H9 (cell line): ENCODE results near the gene DHRS1. TPM values are rescaled to one million over a fixed set of nuclear protein-coding genes. Genes with fewer than 3 reads are reported as not detected.

Experiments
- DNase-seq: peaks from one replicate; pipeline ENCODE4 v3.0.0-alpha.2; 2017
- H2AFZ ChIP-seq: one replicate; pipeline ENCODE4 v1.6.1; 2013; ENCODE audit warnings: mild to moderate bottlenecking, low read length, control low read depth, moderate library complexity
- H2AK5ac ChIP-seq: 2 replicates; pipeline ENCODE4 v1.6.1; 2013; ENCODE audit warnings: low read length, control low read depth, mixed read lengths; ENCODE audit not compliant: insufficient read length
- H2BK120ac ChIP-seq: one replicate; pipeline ENCODE4 v1.6.1; 2013; ENCODE audit warnings: low read depth, mild to moderate bottlenecking, low read length, control low read depth, inconsistent platforms; ENCODE audit not compliant: poor library complexity, severe bottlenecking
- H2BK12ac ChIP-seq: 2 replicates; pipeline ENCODE4 v1.6.1; 2013; ENCODE audit warnings: low read length, control low read depth, mixed read lengths, low read depth; ENCODE audit not compliant: insufficient read length
- H2BK15ac ChIP-seq: 2 replicates; pipeline ENCODE4 v1.6.1; 2013; ENCODE audit warnings: low read depth, low read length, control low read depth
- H2BK20ac ChIP-seq: one replicate; pipeline ENCODE4 v1.6.1; 2013; ENCODE audit warnings: low read depth, mild to moderate bottlenecking, low read length, control low read depth, inconsistent platforms; ENCODE audit not compliant: poor library complexity, severe bottlenecking
- H2BK5ac ChIP-seq: 2 replicates; pipeline ENCODE4 v1.6.1; 2013; ENCODE audit warnings: low read length, control low read depth, mixed read lengths; ENCODE audit not compliant: insufficient read length
- H3K14ac ChIP-seq: 2 replicates; pipeline ENCODE4 v1.6.1; 2013; ENCODE audit warnings: low read length, control low read depth; ENCODE audit not compliant: insufficient read depth
- H3K18ac ChIP-seq: 2 replicates; pipeline ENCODE4 v1.6.1; 2013; ENCODE audit warnings: low read depth, mild to moderate bottlenecking, mixed read lengths, low read length, control low read depth; ENCODE audit not compliant: insufficient read length
- H3K23ac ChIP-seq: 2 replicates; pipeline ENCODE4 v1.6.1; 2013; ENCODE audit warnings: low read length, control low read depth, mixed read lengths, low read depth; ENCODE audit not compliant: insufficient read length
- H3K23me2 ChIP-seq: 2 replicates; pipeline ENCODE4 v1.6.1; 2013; ENCODE audit warnings: low read depth, mild to moderate bottlenecking, mixed read lengths, low read length, control low read depth; ENCODE audit not compliant: insufficient read length, poor library complexity, severe bottlenecking
- H3K27ac ChIP-seq: 2 replicates; pipeline ENCODE4 v1.5.1; 2013; ENCODE audit warnings: low read length, control low read depth, mixed read lengths, low read depth; ENCODE audit not compliant: insufficient read length
- H3K27me3 ChIP-seq: 2 replicates; pipeline ENCODE4 v1.6.1; 2013; ENCODE audit warnings: low read length, control low read depth, inconsistent platforms; ENCODE audit not compliant: insufficient read depth
- H3K4ac ChIP-seq: 2 replicates; pipeline ENCODE4 v1.6.1; 2013; ENCODE audit warnings: low read depth, mild to moderate bottlenecking, control low read depth, inconsistent platforms, low read length, moderate library complexity
- H3K4me1 ChIP-seq: 2 replicates; pipeline ENCODE4 v1.6.1; 2013; ENCODE audit warnings: low read length, control low read depth, inconsistent platforms; ENCODE audit not compliant: insufficient read depth
- H3K4me2 ChIP-seq: 2 replicates; pipeline ENCODE4 v1.6.1; 2013; ENCODE audit warnings: low read length, control low read depth, mixed read lengths; ENCODE audit not compliant: insufficient read length, insufficient read depth
- H3K56ac ChIP-seq: 2 replicates; pipeline ENCODE4 v1.6.1; 2013; ENCODE audit warnings: low read depth, mild to moderate bottlenecking, mixed read lengths, low read length, control low read depth; ENCODE audit not compliant: insufficient read length
- H3K79me1 ChIP-seq: 2 replicates; pipeline ENCODE4 v1.6.1; 2013; ENCODE audit warnings: low read depth, mild to moderate bottlenecking, moderate library complexity, low read length, control low read depth, inconsistent platforms; ENCODE audit not compliant: insufficient read depth, poor library complexity, severe bottlenecking
- H3K79me2 ChIP-seq: 2 replicates; pipeline ENCODE4 v1.6.1; 2013; ENCODE audit warnings: low read length, control low read depth, inconsistent platforms; ENCODE audit not compliant: insufficient read depth
- H3K9ac ChIP-seq: 2 replicates; pipeline ENCODE4 v1.6.1; 2013; ENCODE audit warnings: low read length, control low read depth, mixed read lengths; ENCODE audit not compliant: insufficient read length; ENCODE audit errors: extremely low read depth
- H3K9me3 ChIP-seq: one replicate; pipeline ENCODE4 v1.6.1; 2013; ENCODE audit warnings: low read depth, low read length, inconsistent platforms; ENCODE audit not compliant: control insufficient read depth
- H3T11ph ChIP-seq: one replicate; pipeline ENCODE4 v1.6.1; 2013; ENCODE audit warnings: mild to moderate bottlenecking, low read length, control low read depth, inconsistent platforms
- H4K20me1 ChIP-seq: one replicate; pipeline ENCODE4 v1.6.1; 2013; ENCODE audit not compliant: control insufficient read depth, insufficient read length, insufficient read depth
- H4K5ac ChIP-seq: 2 replicates; pipeline ENCODE4 v1.6.1; 2013; ENCODE audit warnings: low read depth, mild to moderate bottlenecking, mixed read lengths, low read length, control low read depth; ENCODE audit not compliant: insufficient read length
- H4K8ac ChIP-seq: replicated peaks from 2 replicates; pipeline ENCODE4 v1.6.1; 2013; ENCODE audit warnings: low read length, control low read depth, mixed read lengths, low read depth; ENCODE audit not compliant: insufficient read length
- H4K91ac ChIP-seq: 2 replicates; pipeline ENCODE4 v1.6.1; 2013; ENCODE audit warnings: low read depth, mild to moderate bottlenecking, moderate library complexity, mixed read lengths, low read length, control low read depth; ENCODE audit not compliant: insufficient read length
- H3K27ac Mint-ChIP-seq, 3 experiments: 2 replicates in 2 of 3; 3 replicates in 1 of 3; pipeline ENCODE4 v1.8.0; 2020 to 2021; ENCODE audit warnings: mixed read lengths in 3 of 3, mild to moderate bottlenecking in 1 of 3, moderate library complexity in 1 of 3
- H3K27me3 Mint-ChIP-seq: 2 replicates; pipeline ENCODE4 v1.8.0; 2021; ENCODE audit warnings: low read depth, mild to moderate bottlenecking, moderate library complexity, mixed read lengths
- H3K36me3 Mint-ChIP-seq, 3 experiments: 2 replicates in 2 of 3; 3 replicates in 1 of 3; pipeline ENCODE4 v1.8.0; 2020 to 2021; ENCODE audit warnings: low read depth in 3 of 3, mixed read lengths in 3 of 3; ENCODE audit not compliant: insufficient read depth in 1 of 3
- H3K4me1 Mint-ChIP-seq, 2 experiments: 2 replicates each; pipeline ENCODE4 v1.8.0; 2020; ENCODE audit warnings: mixed read lengths in 2 of 2
- H3K4me3 Mint-ChIP-seq, 2 experiments: 2 replicates in 1 of 2; 3 replicates in 1 of 2; pipeline ENCODE4 v1.8.0; 2020 to 2021; ENCODE audit warnings: mild to moderate bottlenecking in 2 of 2, mixed read lengths in 2 of 2, moderate library complexity in 1 of 2
- H3K9me3 Mint-ChIP-seq, 2 experiments: 2 replicates in 1 of 2; 3 replicates in 1 of 2; pipeline ENCODE4 v1.8.0; 2020; ENCODE audit warnings: mild to moderate bottlenecking in 2 of 2, mixed read lengths in 2 of 2, moderate library complexity in 1 of 2
- CTCF ChIP-seq: fragments of 200-600 bp; sonication (generic); conservative IDR thresholded peaks from 3 replicates; pipeline ENCODE4 v1.8.0; 2021; ENCODE audit warnings: antibody characterized with exemption, mild to moderate bottlenecking
- WGBS: extraction: QIAGEN DNeasy Blood & Tissue Kit; methylation state at CpG from one replicate; pipeline ENCODE4 v1.1.7; 2013; ENCODE audit warnings: missing lambda C conversion rate, low lambda C conversion rate, mixed read lengths; ENCODE audit not compliant: insufficient read length; ENCODE audit errors: extremely low coverage; 5-methylcytosine and 5-hydroxymethylcytosine counted together
- total RNA-seq: library from RNA; stranded (reverse); gene quantifications from 2 replicates; pipeline ENCODE4 v1.2.1, GENCODE V29; 2021

The DHRS1 gene
- total RNA-seq, 1 experiment from 2014 or later = 19.1 TPM

GRCh38 chr14:24304019-24304387 is 4.4 kb upstream of the DHRS1 start:
- Histone ChIP-seq H4K20me1 (no peaks in the 10 kb centered on the region), H3K23ac (no peak overlapping the region), H2BK5ac (no peak overlapping the region), H3K4ac (no peak overlapping the region), H3K27me3 (no peaks in the 10 kb centered on the region), H4K8ac (no peak overlapping the region), H2BK12ac (no peak overlapping the region), H4K5ac (no peak overlapping the region), H2BK15ac (no peak overlapping the region), H3K14ac (no peak overlapping the region), H3K9ac (no peak overlapping the region), H2BK20ac (no peak overlapping the region), H3K4me1 (peaks cover 4% of the 10 kb centered on the region; the same call in 1 of the 2 replicates), H2BK120ac (no peak overlapping the region), H2AFZ (no peak overlapping the region), H3K9me3 (no peaks in the 10 kb centered on the region), H3T11ph (no peak overlapping the region), H4K91ac (no peak overlapping the region), H3K18ac (no peak overlapping the region), H2AK5ac (no peak overlapping the region), H3K79me2 (peaks cover 4% of the 10 kb centered on the region; the same call in 1 of the 2 replicates), H3K23me2 (peaks cover 9% of the 10 kb centered on the region), H3K27ac (no peak overlapping the region), H3K4me2 (no peak overlapping the region), H3K79me1 (peaks cover 3% of the 10 kb centered on the region), H3K56ac (no peak overlapping the region)
- peaks cover 34 to 74% (median 64%) of the 10 kb centered on the region in 3 experiments for H3K36me3 Mint-ChIP-seq
- no peak for DNase-seq
- H3K9me3 Mint-ChIP-seq = no peaks in the 10 kb centered on the region
- WGBS = no CpG with 5 or more reads among the region's 11 CpGs
- peaks cover 13 to 14% of the 10 kb centered on the region in 2 experiments for H3K4me1 Mint-ChIP-seq
- H3K27me3 Mint-ChIP-seq = no peaks in the 10 kb centered on the region; the same call in 1 of the 2 replicates
- no peak for TF ChIP-seq CTCF
- no peak overlapping the region; a peak in 1 of 5 replicates for H3K4me3 Mint-ChIP-seq
- no peak overlapping the region for H3K27ac Mint-ChIP-seq
